ENCODE results near the gene POLR2E.

The POLR2E gene

GRCh38 chr19:1082928-1083816 lies 12.0 kb downstream of the POLR2E start:
- no peak for TF ChIP-seq CTCF (IDR thresholded peaks at IDR 0.05; ENCODE audit: poor library complexity, severe bottlenecking)
- peak overlapping the region; percentile 24 for H3K4me3 ChIP-seq (ENCODE audit: severe bottlenecking)
- peaks cover 7% of the 10 kb centered on the region for H3K36me3 ChIP-seq (ENCODE audit: low read depth)
- no peaks in the 10 kb centered on the region for H3K9me3 ChIP-seq (ENCODE audit: severe bottlenecking)
- no peak overlapping the region for H3K27ac ChIP-seq (ENCODE audit: poor library complexity, severe bottlenecking)
- peak; percentile 49 for DNase-seq (ENCODE audit: low spot score)
- peaks cover 3% of the 10 kb centered on the region for H3K4me1 ChIP-seq (ENCODE audit: insufficient read depth, poor library complexity, severe bottlenecking)
- H3K27me3 ChIP-seq (ENCODE audit: insufficient read depth, poor library complexity, severe bottlenecking) = no peaks in the 10 kb centered on the region
- ATAC-seq (ENCODE audit: low read depth) = no peak

- Histone ChIP-seq H3K4me1 (ENCODE audit: insufficient read depth, poor library complexity, severe bottlenecking) (peaks cover 3% of the 10 kb centered on the region), H3K9me3 (ENCODE audit: severe bottlenecking) (no peaks in the 10 kb centered on the region), H3K4me3 (ENCODE audit: severe bottlenecking) (peak overlapping the region; percentile 24), H3K27me3 (ENCODE audit: insufficient read depth, poor library complexity, severe bottlenecking) (no peaks in the 10 kb centered on the region), H3K36me3 (ENCODE audit: low read depth) (no peaks in the 10 kb centered on the region), H3K27ac (ENCODE audit: poor library complexity, severe bottlenecking) (peak overlapping the region; percentile 16)
- TF ChIP-seq CTCF (IDR thresholded peaks at IDR 0.05; ENCODE audit: poor library complexity, severe bottlenecking) = no peak
- ATAC-seq (ENCODE audit: low read depth) = peak; percentile 76
- peak; percentile 93 for DNase-seq (ENCODE audit: low spot score)
Observed at GRCh38 chr19:1082165-1082927, 12.8 kb downstream of the POLR2E start.

GRCh38 chr19:1081301-1082164 lies 13.6 kb downstream of the POLR2E start:
- ATAC-seq (ENCODE audit: low read depth) (no peak; the same call in 2 of the 3 replicates), DNase-seq (ENCODE audit: low spot score) (peak; percentile 53)
- Histone ChIP-seq H3K4me3 (ENCODE audit: severe bottlenecking) (no peak overlapping the region), H3K9me3 (ENCODE audit: severe bottlenecking) (no peaks in the 10 kb centered on the region), H3K36me3 (ENCODE audit: low read depth) (no peaks in the 10 kb centered on the region), H3K4me1 (ENCODE audit: insufficient read depth, poor library complexity, severe bottlenecking) (peaks cover 3% of the 10 kb centered on the region), H3K27ac (ENCODE audit: poor library complexity, severe bottlenecking) (peak overlapping the region; percentile 16), H3K27me3 (ENCODE audit: insufficient read depth, poor library complexity, severe bottlenecking) (no peaks in the 10 kb centered on the region)
- no peak for TF ChIP-seq CTCF (IDR thresholded peaks at IDR 0.05; ENCODE audit: poor library complexity, severe bottlenecking)

GRCh38 chr19:1080360-1081161 lies 14.6 kb downstream of the POLR2E start:
- no peaks in the 10 kb centered on the region for H3K36me3 ChIP-seq (ENCODE audit: low read depth)
- no peaks in the 10 kb centered on the region for H3K27me3 ChIP-seq (ENCODE audit: insufficient read depth, poor library complexity, severe bottlenecking)
- TF ChIP-seq CTCF (IDR thresholded peaks at IDR 0.05; ENCODE audit: poor library complexity, severe bottlenecking) = no peak

More at GRCh38 chr19:1080360-1081161, 14.6 kb downstream of the POLR2E start:
- peak; percentile 65 for DNase-seq (ENCODE audit: low spot score)
- H3K9me3 ChIP-seq (ENCODE audit: severe bottlenecking) = no peaks in the 10 kb centered on the region
- H3K27ac ChIP-seq (ENCODE audit: poor library complexity, severe bottlenecking) = no peak overlapping the region
- no peak for ATAC-seq (ENCODE audit: low read depth)
- H3K4me1 ChIP-seq (ENCODE audit: insufficient read depth, poor library complexity, severe bottlenecking) = peaks cover 3% of the 10 kb centered on the region
- H3K4me3 ChIP-seq (ENCODE audit: severe bottlenecking) = no peak overlapping the region
